CD4-positive, alpha-beta T cell treated with Interleukin-4 for 4 hours (primary cell): Measurements from ENCODE around the gene MCFD2.
"Not testable (repeated sequence)": the region's sequence is repeated elsewhere in the genome, so short reads cannot be mapped to it uniquely, and the experiment has no call there.

Experiments used
- DNase-seq: peaks from one replicate; pipeline ENCODE4 v3.0.0-alpha.2; 2020

MCFD2 gene

GRCh38 chr2:46936566-46936965, 21.0 kb upstream of the MCFD2 start:
- no peak for DNase-seq

GRCh38 chr2:46935071-46935470, 19.5 kb upstream of the MCFD2 start:
- DNase-seq, result no peak

- DNase-seq, result no peak
These were observed 14.0 kb upstream of the MCFD2 start for GRCh38 chr2:46929612-46930011.

GRCh38 chr2:46926863-46927262, 11.3 kb upstream of the MCFD2 start:
- no peak for DNase-seq

- no peak for DNase-seq
These were observed 10.1 kb upstream of the MCFD2 start for GRCh38 chr2:46925474-46926351.

GRCh38 chr2:46924608-46925007, 9.0 kb upstream of the MCFD2 start:
- no peak for DNase-seq

- no peak for DNase-seq
These were observed 8.4 kb upstream of the MCFD2 start for GRCh38 chr2:46924038-46924437.

GRCh38 chr2:46923041-46923528, 7.5 kb upstream of the MCFD2 start:
- no peak for DNase-seq

GRCh38 chr2:46922606-46923005, 7.0 kb upstream of the MCFD2 start:
- no peak for DNase-seq

- DNase-seq, result no peak
These were observed 6.3 kb upstream of the MCFD2 start for GRCh38 chr2:46921676-46922448.

GRCh38 chr2:46917628-46918027, 2.0 kb upstream of the MCFD2 start:
- DNase-seq, result peak; percentile 34

GRCh38 chr2:46915811-46916630, 415 bp upstream of the MCFD2 start:
- peak; percentile 75 for DNase-seq

- no peak for DNase-seq
These were observed 902 bp downstream of the MCFD2 start for GRCh38 chr2:46914578-46915230.

- no peak for DNase-seq
These were observed 1.9 kb downstream of the MCFD2 start for GRCh38 chr2:46913471-46914381.

- DNase-seq, result peak; percentile 15
These were observed 5.7 kb downstream of the MCFD2 start for GRCh38 chr2:46909771-46910419.

- DNase-seq, result no peak
These were observed 6.5 kb downstream of the MCFD2 start for GRCh38 chr2:46909150-46909549.

GRCh38 chr2:46904908-46905678, 10.5 kb downstream of the MCFD2 start:
- not testable (repeated sequence) for DNase-seq

GRCh38 chr2:46902980-46903379, 12.6 kb downstream of the MCFD2 start:
- DNase-seq, result not testable (repeated sequence)

GRCh38 chr2:46902465-46902864, 13.1 kb downstream of the MCFD2 start:
- no peak for DNase-seq

GRCh38 chr2:46901611-46902010, 14.0 kb downstream of the MCFD2 start:
- DNase-seq, result no peak
